H1 (cell line): ENCODE measurements around the gene CYP27B1. TPM values are rescaled to one million over a fixed set of nuclear protein-coding genes. Genes with fewer than 3 reads are reported as not detected.

ENCODE experiments used
- CTCF ChIA-PET: fragments of 300-600 bp; sonication (Branson Sonifier 250); formaldehyde crosslinking; loops from one replicate; lab custom pipeline; 2021; ENCODE audit not compliant: partially characterized antibody; lab: Charles Lee
- POLR2A ChIA-PET: fragments of 300-600 bp; sonication (Branson Sonifier 250); formaldehyde crosslinking; loops from one replicate; lab custom pipeline; 2021; ENCODE audit warnings: inconsistent platforms; ENCODE audit not compliant: partially characterized antibody; lab: Charles Lee
- DNase-seq, 2 experiments: peaks; one replicate each; pipeline versions ENCODE4 v3.0.0 to v3.0.0-alpha.2; 2010 to 2022; ENCODE audit warnings: low spot score in 2 of 2, low read depth in 1 of 2, mixed read lengths in 1 of 2
- FAIRE-seq: peaks from 2 replicates; lab custom pipeline; 2011; peaks lifted over from hg19 to GRCh38; lab: Jason Lieb, UNC
- H2AFZ ChIP-seq: 2 replicates; pipeline ENCODE4 v1.8.1; 2012; ENCODE audit warnings: low read length, inconsistent platforms
- H2AK5ac ChIP-seq: 2 replicates; pipeline ENCODE4 v1.6.1; 2013; ENCODE audit warnings: low read depth, low read length
- H2BK120ac ChIP-seq: replicated peaks from 2 replicates; pipeline ENCODE3; 2013; ENCODE audit warnings: low read depth, low read length, inconsistent platforms
- H2BK12ac ChIP-seq: 2 replicates; pipeline ENCODE4 v1.6.1; 2013; ENCODE audit warnings: low read depth, low read length
- H2BK15ac ChIP-seq: 2 replicates; pipeline ENCODE4 v1.6.1; 2013; ENCODE audit warnings: low read length
- H2BK20ac ChIP-seq: 2 replicates; pipeline ENCODE4 v1.6.1; 2013; ENCODE audit warnings: low read length
- H2BK5ac ChIP-seq: 2 replicates; pipeline ENCODE4 v1.6.1; 2013; ENCODE audit warnings: low read depth, low read length
- H3K14ac ChIP-seq: 2 replicates; pipeline ENCODE4 v1.6.1; 2013; ENCODE audit warnings: inconsistent platforms; ENCODE audit not compliant: insufficient read length
- H3K18ac ChIP-seq: 2 replicates; pipeline ENCODE4 v1.6.1; 2013; ENCODE audit warnings: low read length; ENCODE audit errors: extremely low read depth
- H3K23ac ChIP-seq: 2 replicates; pipeline ENCODE4 v1.6.1; 2013; ENCODE audit warnings: inconsistent platforms; ENCODE audit not compliant: insufficient read length
- H3K23me2 ChIP-seq: 2 replicates; pipeline ENCODE4 v1.6.1; 2013; ENCODE audit warnings: low read depth, low read length
- H3K27ac ChIP-seq: 2 replicates; pipeline ENCODE4 v1.6.1; 2011; ENCODE audit warnings: low read depth, low read length, inconsistent platforms
- H3K27me3 ChIP-seq, 4 experiments: replicated peaks in 1 of 4; 1 replicate in 1 of 4; 2 replicates in 3 of 4; pipeline versions ENCODE4 v1.6.1 to v1.8.1; 2011 to 2013; ENCODE audit warnings: low read length in 3 of 4, mild to moderate bottlenecking in 3 of 4, inconsistent platforms in 2 of 4, mixed read lengths in 2 of 4, moderate library complexity in 1 of 4; ENCODE audit not compliant: control insufficient read depth in 3 of 4, insufficient read depth in 3 of 4; ENCODE audit errors: extremely low read depth in 1 of 4
- H3K36me3 ChIP-seq, 4 experiments: 2 replicates each; pipeline versions ENCODE4 v1.6.1 to v1.8.1; 2011 to 2013; ENCODE audit warnings: mild to moderate bottlenecking in 4 of 4, low read length in 3 of 4, moderate library complexity in 2 of 4, control low read depth in 1 of 4, inconsistent platforms in 1 of 4; ENCODE audit not compliant: insufficient read depth in 4 of 4, control insufficient read depth in 2 of 4
- H3K4ac ChIP-seq: replicated peaks from 2 replicates; pipeline ENCODE3; 2013; ENCODE audit warnings: low read length, low read depth, mixed read lengths, inconsistent platforms; ENCODE audit not compliant: insufficient read length
- H3K4me1 ChIP-seq, 4 experiments: replicated peaks in 1 of 4; 1 replicate in 1 of 4; 2 replicates in 3 of 4; pipeline versions ENCODE4 v1.6.1 to v1.8.1; 2011 to 2013; ENCODE audit warnings: low read length in 3 of 4, inconsistent platforms in 2 of 4, mixed read lengths in 1 of 4; ENCODE audit not compliant: insufficient read depth in 4 of 4, control insufficient read depth in 3 of 4
- H3K4me2 ChIP-seq, 2 experiments: 2 replicates each; pipeline versions ENCODE4 v1.6.1 to v1.8.1; 2011 to 2013; ENCODE audit warnings: low read depth in 2 of 2, low read length in 2 of 2, control low read depth in 1 of 2, inconsistent platforms in 1 of 2, mild to moderate bottlenecking in 1 of 2; ENCODE audit not compliant: insufficient read depth in 1 of 2
- H3K4me3 ChIP-seq, 4 experiments: fragments of 200-600, 300-600 bp in 1 of 4; sonication (generic), shearing (Covaris generic), sonication (Bioruptor Twin) in 1 of 4; 2 replicates each; pipeline versions ENCODE4 v1.5.1 to v1.8.1; 2011 to 2016; ENCODE audit warnings: low read length in 4 of 4, low read depth in 3 of 4, control low read depth in 2 of 4, inconsistent platforms in 2 of 4, mild to moderate bottlenecking in 2 of 4, mixed read lengths in 1 of 4, moderate library complexity in 1 of 4; ENCODE audit not compliant: insufficient read depth in 2 of 4; ENCODE audit errors: extremely low read depth in 1 of 4
- H3K56ac ChIP-seq: replicated peaks from 2 replicates; pipeline ENCODE3; 2013; ENCODE audit warnings: low read depth, mild to moderate bottlenecking, mixed read lengths, low read length, inconsistent platforms; ENCODE audit not compliant: insufficient read length
- H3K79me1 ChIP-seq: 2 replicates; pipeline ENCODE4 v1.6.1; 2013; ENCODE audit warnings: low read depth, low read length, control low read depth
- H3K79me2 ChIP-seq, 2 experiments: 2 replicates each; pipeline versions ENCODE4 v1.6.1 to v1.8.1; 2012 to 2013; ENCODE audit warnings: low read length in 2 of 2, mild to moderate bottlenecking in 2 of 2, inconsistent platforms in 1 of 2; ENCODE audit not compliant: insufficient read depth in 2 of 2, control insufficient read depth in 1 of 2
- H3K9ac ChIP-seq, 4 experiments: replicated peaks in 1 of 4; 1 replicate in 1 of 4; 2 replicates in 3 of 4; pipeline versions ENCODE4 v1.6.1 to v1.8.1; 2011 to 2013; ENCODE audit warnings: low read depth in 3 of 4, low read length in 3 of 4, control low read depth in 2 of 4, mild to moderate bottlenecking in 2 of 4, moderate library complexity in 2 of 4, inconsistent platforms in 1 of 4; ENCODE audit errors: extremely low read depth in 1 of 4
- H3K9me3 ChIP-seq, 2 experiments: 2 replicates each; pipeline versions ENCODE4 v1.6.1 to v1.8.1; 2012 to 2013; ENCODE audit warnings: mild to moderate bottlenecking in 2 of 2, moderate library complexity in 2 of 2, control low read depth in 1 of 2, inconsistent platforms in 1 of 2, low read depth in 1 of 2, low read length in 1 of 2, mixed read lengths in 1 of 2; ENCODE audit not compliant: insufficient read depth in 2 of 2
- H4K20me1 ChIP-seq, 2 experiments: replicated peaks in 1 of 2; 2 replicates each; pipeline versions ENCODE3 to v1.8.1; 2011 to 2013; ENCODE audit warnings: inconsistent platforms in 2 of 2, low read length in 2 of 2, mild to moderate bottlenecking in 1 of 2; ENCODE audit not compliant: insufficient read depth in 2 of 2, control insufficient read depth in 1 of 2
- H4K5ac ChIP-seq: 2 replicates; pipeline ENCODE4 v1.6.1; 2013; ENCODE audit warnings: low read length, low read depth, mixed read lengths, inconsistent platforms; ENCODE audit not compliant: insufficient read length
- H4K8ac ChIP-seq: 2 replicates; pipeline ENCODE4 v1.8.0; 2013; ENCODE audit warnings: mild to moderate bottlenecking, moderate library complexity, low read length, inconsistent platforms; ENCODE audit not compliant: insufficient read depth; ENCODE audit errors: extremely low read depth
- H4K91ac ChIP-seq: replicated peaks from 2 replicates; pipeline ENCODE3; 2013; ENCODE audit warnings: low read length, mixed read lengths, inconsistent platforms; ENCODE audit not compliant: insufficient read length
- CBX8 ChIP-seq: fragments of 300-800, 300-1000 bp; sonication (generic); IDR thresholded peaks from 2 replicates; pipeline ENCODE4 v1.7.1; 2016; ENCODE audit warnings: low read depth, low read length, borderline replicate concordance
- CEBPB ChIP-seq: IDR thresholded peaks from 2 replicates; pipeline ENCODE4 v1.6.1; 2012; ENCODE audit warnings: low read depth, low read length
- CTBP2 ChIP-seq: IDR thresholded peaks from 2 replicates; pipeline ENCODE4 v1.7.0; 2011; ENCODE audit warnings: borderline replicate concordance, mild to moderate bottlenecking, moderate library complexity, mixed read lengths, low read length; ENCODE audit not compliant: insufficient read depth, insufficient read length
- EZH2 ChIP-seq: fragments of 200-600 bp; sonication (generic); IDR thresholded peaks from 2 replicates; pipeline ENCODE4 v1.7.1; 2012; ENCODE audit warnings: low read depth, mild to moderate bottlenecking, moderate library complexity, low read length, inconsistent platforms; ENCODE audit not compliant: severe bottlenecking
- GTF2F1 ChIP-seq: IDR thresholded peaks from 2 replicates; pipeline ENCODE4 v1.6.1; 2012; ENCODE audit warnings: low read depth, low read length, improper control_type of control experiment, borderline replicate concordance
- POU5F1 ChIP-seq: IDR thresholded peaks from 2 replicates; pipeline ENCODE4 v1.6.1; 2011; ENCODE audit warnings: low read depth, mild to moderate bottlenecking, low read length, moderate library complexity
- SP1 ChIP-seq: IDR thresholded peaks from 2 replicates; pipeline ENCODE4 v1.6.1; 2011; ENCODE audit warnings: low read depth, low read length
- SP2 ChIP-seq: IDR thresholded peaks from 2 replicates; pipeline ENCODE4 v1.6.1; 2012; ENCODE audit warnings: mild to moderate bottlenecking, low read length, inconsistent platforms
- SP4 ChIP-seq: IDR thresholded peaks from 2 replicates; pipeline ENCODE4 v1.6.1; 2012; ENCODE audit warnings: low read length, inconsistent platforms
- SRF ChIP-seq: IDR thresholded peaks from 2 replicates; pipeline ENCODE4 v1.6.1; 2011; ENCODE audit warnings: mild to moderate bottlenecking, low read depth, low read length, moderate library complexity
- TCF12 ChIP-seq: IDR thresholded peaks from 2 replicates; pipeline ENCODE4 v1.6.1; 2011; ENCODE audit warnings: low read depth, mild to moderate bottlenecking, low read length
- ZNF274 ChIP-seq: IDR thresholded peaks from 2 replicates; pipeline ENCODE4 v1.7.0; 2012; ENCODE audit warnings: low read length, borderline replicate concordance; ENCODE audit errors: extremely low read depth
- WGBS, 2 experiments: shearing (Covaris generic) in 1 of 2; methylation state at CpG; one replicate each; pipeline versions ENCODE4 v1.1.6 to v1.1.7; 2013 to 2015; ENCODE audit warnings: low lambda C conversion rate in 2 of 2, mixed read lengths in 2 of 2, inconsistent platforms in 1 of 2, low coverage in 1 of 2, missing lambda C conversion rate in 1 of 2; ENCODE audit not compliant: insufficient replicate concordance in 2 of 2, insufficient coverage in 1 of 2, insufficient read length in 1 of 2; ENCODE audit errors: extremely low coverage in 1 of 2, missing lambda C conversion rate in 1 of 2; 5-methylcytosine and 5-hydroxymethylcytosine counted together
- polyA plus RNA-seq, 7 experiments: library from polyadenylated mRNA; depleted of rRNA in 3 of 7; stranded (reverse) in 5 of 7; unstranded in 2 of 7; fragments of >200 nt in 5 of 7; fragments of 200-250 nt in 2 of 7; gene quantifications; 1 replicate in 5 of 7; 2 replicates in 1 of 7; 4 replicates in 1 of 7; pipeline versions ENCODE4 v1.2.1 to v1.2.3, GENCODE V29; 2011 to 2013; ENCODE audit warnings: missing spikeins in 2 of 7, mixed read lengths in 2 of 7
- total RNA-seq: library from RNA; stranded (reverse); fragmentation: NEBNext Ultra II Directional; extraction: Animal tissue kit (Norgen Biotek cat#: 25700); gene quantifications from 2 replicates; pipeline ENCODE4 v1.2.1, GENCODE V29; 2021
- TF ChIP-seq, protein P1 (sequence below): IDR thresholded peaks from 2 replicates; pipeline ENCODE4 v1.6.1; 2011; ENCODE audit warnings: low read length, improper control_type of control experiment

CYP27B1 gene
- total and polyA plus RNA-seq, 2 of the 8 experiments (the other 6 are each of a cell fraction or from before 2014, with no cell fraction given), result 2.9 to 3.3 TPM

DNA sequence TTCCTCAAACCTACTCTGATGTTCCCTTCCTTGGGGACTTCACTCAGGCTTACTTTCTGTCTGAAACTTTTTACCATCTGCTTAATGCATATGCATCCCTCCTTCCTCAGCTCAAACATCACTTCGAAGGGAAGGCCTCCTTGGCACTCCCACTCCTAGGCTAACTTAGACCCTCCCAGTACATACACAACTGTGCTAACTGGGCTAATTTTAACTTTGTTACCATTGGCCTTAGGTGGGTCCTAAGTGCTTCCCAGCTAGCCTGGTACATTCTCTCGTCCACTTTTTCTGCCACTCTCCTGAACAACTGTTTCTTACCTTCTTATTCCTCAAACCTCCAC, 9.3 kb upstream of the CYP27B1 start:
- Histone ChIP-seq H3K9ac (no peak overlapping the region), H3K4me3 (no peak overlapping the region), H2AK5ac (no peak overlapping the region), H2BK5ac (no peak overlapping the region), H3K4me1 (peaks cover 0 to 3% (median 1%) of the 10 kb centered on the region in 4 experiments; a peak in 2 of 7 replicates), H2BK120ac (no peak overlapping the region), H3K56ac (no peak overlapping the region), H3K4me2 (no peak overlapping the region), H4K5ac (no peak overlapping the region), H4K8ac (no peak overlapping the region), H3K23ac (no peak overlapping the region), H3K27me3 (peaks cover 0 to 4% (median 1%) of the 10 kb centered on the region in 4 experiments; a peak in 2 of 7 replicates), H4K91ac (no peak overlapping the region), H3K9me3 (no peaks in the 10 kb centered on the region), H2AFZ (no peak overlapping the region), H3K14ac (no peak overlapping the region), H3K79me1 (no peaks in the 10 kb centered on the region; the same call in 1 of the 2 replicates), H3K36me3 (no peaks in the 10 kb centered on the region; a peak in 1 of 8 replicates), H3K79me2 (0 out of 4 replicates have a peak, but pooled peaks cover 0 to 2% of the 10 kb centered on the region in 2 experiments), H3K27ac (no peak overlapping the region), H2BK20ac (no peak overlapping the region), H3K18ac (no peak overlapping the region), H3K4ac (no peak overlapping the region), H2BK12ac (no peak overlapping the region), H4K20me1 (no peaks in the 10 kb centered on the region), H3K23me2 (peaks cover 11% of the 10 kb centered on the region; the same call in 1 of the 2 replicates), H2BK15ac (no peak overlapping the region)
- ChIA-PET CTCF (interaction anchor here (0.6 to 4.5 kb wide), 7 partner anchors 8 to 153 kb away, joined by 3 to 28 read pairs (median 5); partner anchors contain the start of gene CYP27B1), POLR2A (interaction anchor here (0.6 to 1.8 kb wide), 4 partner anchors 9 to 163 kb away, joined by 3 to 4 read pairs (median 3); partner anchors contain the start of gene CYP27B1)
- FAIRE-seq, result no peak
- no peak for DNase-seq
- 91% methylated on average over 2 of the region's 2 CpGs; no CpG with 5 or more reads in 1 of the 2 experiments for WGBS, 2 experiments
- TF ChIP-seq, protein P1, sequence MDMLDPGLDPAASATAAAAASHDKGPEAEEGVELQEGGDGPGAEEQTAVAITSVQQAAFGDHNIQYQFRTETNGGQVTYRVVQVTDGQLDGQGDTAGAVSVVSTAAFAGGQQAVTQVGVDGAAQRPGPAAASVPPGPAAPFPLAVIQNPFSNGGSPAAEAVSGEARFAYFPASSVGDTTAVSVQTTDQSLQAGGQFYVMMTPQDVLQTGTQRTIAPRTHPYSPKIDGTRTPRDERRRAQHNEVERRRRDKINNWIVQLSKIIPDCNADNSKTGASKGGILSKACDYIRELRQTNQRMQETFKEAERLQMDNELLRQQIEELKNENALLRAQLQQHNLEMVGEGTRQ, result no peak
- TF ChIP-seq SP4 (no peak), TCF12 (no peak), SRF (no peak), SP1 (no peak), CBX8 (no peak), EZH2 (no peak), GTF2F1 (no peak), ZNF274 (no peak), CEBPB (no peak), POU5F1 (no peak), SP2 (no peak), CTBP2 (no peak)
